Adrenal gland (tissue), 12 donors: ENCODE results near the gene TSPYL1. TPM values are rescaled to one million over a fixed set of nuclear protein-coding genes. Genes with fewer than 3 reads are reported as not detected.

Source experiments
- DNase-seq, 7 donors: peaks; one replicate each; pipeline ENCODE4 v3.0.0-alpha.2; 2019 to 2020
- H3K27ac ChIP-seq, 5 donors: fragments of 200-600 bp; sonication (generic) in 4 of 5; 1 replicate in 3 of 5; 2 replicates in 2 of 5; pipeline versions ENCODE4 v1.5.1 to v1.8.0; 2016 to 2020; ENCODE audit warnings: mild to moderate bottlenecking in 1 of 5
- H3K27me3 ChIP-seq: fragments of 200-600 bp; 2 replicates; pipeline ENCODE4 v1.8.0; 2021
- H3K36me3 ChIP-seq, 2 donors: fragments of 200-600 bp; replicated peaks in 1 of 2; 1 replicate in 1 of 2; 2 replicates in 1 of 2; pipeline versions ENCODE4 v1.5.1 to v1.8.0; 2018 to 2022
- H3K4me1 ChIP-seq, 2 donors: fragments of 200-600 bp; replicated peaks in 1 of 2; 1 replicate in 1 of 2; 2 replicates in 1 of 2; pipeline versions ENCODE4 v1.5.1 to v1.8.0; 2018 to 2021
- H3K4me3 ChIP-seq, 4 donors: fragments of 200-600 bp; sonication (generic) in 3 of 4; one replicate each; pipeline ENCODE4 v1.5.1; 2016 to 2018
- H3K9me3 ChIP-seq, 3 donors: fragments of 200-600 bp; sonication (generic) in 1 of 3; replicated peaks in 1 of 3; 1 replicate in 2 of 3; 2 replicates in 1 of 3; pipeline versions ENCODE4 v1.5.1 to v1.8.0; 2016 to 2021
- POLR2A ChIP-seq, 2 donors: fragments of 450-650 bp; IDR thresholded peaks; one replicate each; pipeline ENCODE4 v1.6.1; 2017; ENCODE audit warnings: antibody characterized with exemption in 2 of 2, mild to moderate bottlenecking in 2 of 2, moderate library complexity in 1 of 2
- WGBS, 4 donors: extraction: QIAGEN DNeasy Blood & Tissue Kit in 2 of 4; methylation state at CpG; one replicate each; pipeline versions ENCODE4 v1.1.5 to v1.1.7; 2013 to 2017; 5-methylcytosine and 5-hydroxymethylcytosine counted together
- intact Hi-C, 2 donors: fragments of 100-400 bp; cut with DNase I; formaldehyde crosslinking; loops; one replicate each; pipeline versions ENCODE4 v1.14.1 to v1.15.0; 2022 to 2023
- polyA plus RNA-seq, 3 donors: library from polyadenylated mRNA; stranded (reverse); fragments of 200-250 nt in 2 of 3; fragments of 350-450 nt in 1 of 3; fragmentation: Illumina TruSeq in 1 of 3; extraction: RNeasy Lipid Tissue Mini Kit (QIAGEN cat#74804) in 1 of 3; gene quantifications; one replicate each; pipeline ENCODE4 v1.2.3, GENCODE V29; 2013 to 2014
- total RNA-seq, 9 donors: library from RNA; depleted of rRNA in 4 of 9; stranded (reverse); fragments of >200 nt in 4 of 9; fragments of 120-200 nt in 1 of 9; fragmentation: NEBNext Ultra II Directional in 1 of 9; extraction: Animal tissue kit (Norgen Biotek cat#: 25700) in 1 of 9; gene quantifications; one replicate each; pipeline versions ENCODE4 v1.1.0 to v1.2.4, GENCODE V29; 2013 to 2023
- TF ChIP-seq, protein P1 (sequence below), 6 experiments: fragments of 450-650 bp in 4 of 6; fragments of 200-600 bp in 2 of 6; sonication (generic) in 1 of 6; IDR thresholded peaks; 1 replicate in 5 of 6; 2 replicates in 1 of 6; pipeline versions ENCODE4 v1.5.1 to v1.8.0; 2016 to 2021; ENCODE audit warnings: antibody characterized with exemption in 6 of 6, mild to moderate bottlenecking in 2 of 6, moderate library complexity in 1 of 6
- donor health status: healthy with polysubstance abuse.
- donor health status: Bipolar disorder and iron deficiency.
- donor health status: DM: yes; HTN: yes; CAD: no.
- donor health status: DM: no; HTN: no; CAD: no.
- donor health status: DM: no; HTN: no; CAD: no.
- donor health status: DM: yes; HTN: yes; CAD: no.

TSPYL1 gene
- total and polyA plus RNA-seq, 12 donors = 24.8 to 271 (median 181) TPM

DNA sequence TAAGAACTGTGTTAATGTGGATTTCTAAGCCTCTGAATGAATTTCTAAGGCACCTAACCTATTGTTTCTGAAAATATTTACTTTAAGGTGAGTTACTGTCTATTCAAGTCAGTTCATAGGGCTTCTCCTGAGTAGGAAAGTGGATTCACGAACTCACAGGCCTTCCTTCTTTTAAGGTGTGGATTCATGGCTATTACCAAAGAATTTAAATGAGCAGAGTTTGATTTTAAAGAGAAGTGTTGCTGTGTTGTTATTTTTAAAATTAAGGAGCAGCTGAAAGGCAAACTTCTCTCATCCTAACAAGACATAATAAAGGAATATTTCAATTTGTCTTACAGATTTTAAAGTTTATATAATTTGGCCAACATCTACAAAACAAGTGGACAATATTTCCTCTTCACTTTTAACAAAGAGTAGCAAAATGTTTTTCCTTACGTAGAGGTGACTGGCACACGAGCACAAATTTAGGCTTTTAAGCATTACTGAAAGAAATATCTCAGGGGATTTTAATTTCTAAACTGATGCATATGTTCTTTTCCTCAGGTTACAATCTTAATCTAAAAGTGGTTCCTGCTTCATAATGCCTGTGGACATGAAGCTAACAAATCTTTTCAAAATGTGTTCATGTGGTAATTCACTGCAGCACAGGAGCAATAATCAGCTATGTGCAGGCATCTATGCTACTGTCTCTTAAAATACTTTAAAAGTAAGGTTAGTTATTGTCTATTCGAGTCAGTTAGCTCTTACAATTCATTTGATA is 25.3 kb downstream of the TSPYL1 start:
- WGBS, 4 donors = 8 to 13% (median 10%) methylated on average over 4 of the region's 4 CpGs
- peaks cover 42 to 55% of the 10 kb centered on the region in 2 donors for H3K4me1 ChIP-seq

DNA sequence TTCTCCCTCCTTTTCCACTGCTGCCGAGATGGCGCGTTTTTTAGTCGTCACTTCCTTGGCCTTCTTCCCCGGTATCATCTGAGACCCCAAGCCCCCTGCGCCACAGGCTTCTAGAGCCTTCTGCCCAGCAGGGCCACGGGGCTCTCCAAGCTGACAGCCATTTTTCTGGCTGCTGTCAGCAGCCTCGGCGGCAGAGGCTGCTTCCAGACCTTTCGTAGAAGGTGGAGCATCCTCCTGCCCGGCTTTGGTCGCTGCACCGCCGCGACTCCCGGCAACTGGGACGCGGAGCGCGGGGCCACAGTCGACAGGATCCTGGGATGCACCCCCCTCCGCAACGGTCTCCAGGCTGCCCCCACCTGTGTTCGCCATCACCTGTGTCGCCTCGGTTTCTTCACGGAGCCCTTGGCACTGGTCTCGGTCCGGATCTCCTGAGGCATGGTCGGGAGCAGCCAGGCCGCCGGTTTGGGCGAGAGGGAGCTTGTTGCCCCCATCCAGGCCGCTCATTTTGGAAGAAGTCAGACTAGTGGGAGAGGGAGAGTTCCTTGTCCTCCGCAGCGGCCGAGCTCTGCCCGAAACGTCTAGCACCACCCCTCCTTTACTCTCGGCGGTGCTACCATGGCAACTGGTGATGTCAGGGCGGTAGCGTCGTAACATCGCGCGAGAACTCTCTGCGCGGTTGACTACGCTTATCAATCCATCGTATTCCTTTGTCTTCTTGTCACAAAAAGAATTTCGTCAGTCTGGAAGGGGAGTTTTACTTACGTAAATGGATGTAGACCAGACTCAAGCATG is 26.0 kb downstream of the TSPYL1 start, which contains the start of gene TSPYL4:
TSPYL4 (minus strand) TSS at position 571 of the 792 bp plus-strand sequence; CDS start at position 504, 67 bp downstream.
- Histone ChIP-seq H3K4me3 (peak within 1 kb of the TSS; percentile 91 to 96 (median 95)), H3K9me3 (no peaks in the 10 kb centered on the region), H3K36me3 (no peaks in the 10 kb centered on the region), H3K27ac (peak within 1 kb of the TSS; percentile 82 to 98 (median 87)), H3K4me1 (peaks cover 42 to 63% of the 10 kb centered on the region in 2 donors), H3K27me3 (no peaks in the 10 kb centered on the region)
- TF ChIP-seq POLR2A (IDR thresholded peaks at IDR 0.05) = peak; percentile 90 to 96
- TF ChIP-seq, protein P1, sequence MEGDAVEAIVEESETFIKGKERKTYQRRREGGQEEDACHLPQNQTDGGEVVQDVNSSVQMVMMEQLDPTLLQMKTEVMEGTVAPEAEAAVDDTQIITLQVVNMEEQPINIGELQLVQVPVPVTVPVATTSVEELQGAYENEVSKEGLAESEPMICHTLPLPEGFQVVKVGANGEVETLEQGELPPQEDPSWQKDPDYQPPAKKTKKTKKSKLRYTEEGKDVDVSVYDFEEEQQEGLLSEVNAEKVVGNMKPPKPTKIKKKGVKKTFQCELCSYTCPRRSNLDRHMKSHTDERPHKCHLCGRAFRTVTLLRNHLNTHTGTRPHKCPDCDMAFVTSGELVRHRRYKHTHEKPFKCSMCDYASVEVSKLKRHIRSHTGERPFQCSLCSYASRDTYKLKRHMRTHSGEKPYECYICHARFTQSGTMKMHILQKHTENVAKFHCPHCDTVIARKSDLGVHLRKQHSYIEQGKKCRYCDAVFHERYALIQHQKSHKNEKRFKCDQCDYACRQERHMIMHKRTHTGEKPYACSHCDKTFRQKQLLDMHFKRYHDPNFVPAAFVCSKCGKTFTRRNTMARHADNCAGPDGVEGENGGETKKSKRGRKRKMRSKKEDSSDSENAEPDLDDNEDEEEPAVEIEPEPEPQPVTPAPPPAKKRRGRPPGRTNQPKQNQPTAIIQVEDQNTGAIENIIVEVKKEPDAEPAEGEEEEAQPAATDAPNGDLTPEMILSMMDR (IDR thresholded peaks at IDR 0.05) = no peak
- intact Hi-C loops = no loop called here
- 0 to 1% (median 1%) methylated on average over 31 to 53 of the region's 53 CpGs for WGBS, 4 donors
- peak; percentile 95 to 99 (median 97) for DNase-seq

More for the DNA sequence above, 25.3 kb downstream of the TSPYL1 start:
- Histone ChIP-seq H3K9me3 (no peaks in the 10 kb centered on the region), H3K36me3 (no peaks in the 10 kb centered on the region), H3K27ac (peak overlapping the region; percentile 82 to 98 (median 87)), H3K27me3 (no peaks in the 10 kb centered on the region), H3K4me3 (peak overlapping the region in 3 of 4 donors; percentile 18 to 96 (median 96))
- intact Hi-C loops = no loop called here
- DNase-seq = no peak
- TF ChIP-seq, protein P1 (IDR thresholded peaks at IDR 0.05) = no peak
- peak in 1 of 2 donors; percentile 82 for TF ChIP-seq POLR2A (IDR thresholded peaks at IDR 0.05)

DNA sequence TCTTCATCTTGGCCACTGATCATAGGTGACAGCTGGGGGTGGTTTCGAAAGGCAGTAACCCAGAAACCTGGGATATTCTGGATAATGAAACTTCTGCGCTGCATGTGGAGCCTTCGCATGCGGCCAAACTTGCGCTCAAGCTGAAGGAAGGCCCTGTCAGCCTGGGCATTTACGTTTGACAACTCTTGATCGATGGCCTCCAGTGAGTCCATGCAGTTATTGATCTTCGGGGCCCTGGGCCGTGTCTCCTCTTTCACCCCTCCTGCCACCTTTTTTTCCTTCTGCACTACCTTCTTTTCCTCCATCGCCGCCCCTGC is 26.6 kb downstream of the TSPYL1 start:
- Histone ChIP-seq H3K9me3 (no peaks in the 10 kb centered on the region), H3K36me3 (no peaks in the 10 kb centered on the region), H3K27me3 (no peaks in the 10 kb centered on the region), H3K4me3 (peak overlapping the region; percentile 91 to 96 (median 95)), H3K4me1 (peaks cover 42 to 68% of the 10 kb centered on the region in 2 donors), H3K27ac (peak overlapping the region in 4 of 5 donors; percentile 82 to 98 (median 90))
- TF ChIP-seq POLR2A (IDR thresholded peaks at IDR 0.05) = no peak
- TF ChIP-seq, protein P1 (IDR thresholded peaks at IDR 0.05) = no peak
- WGBS, 4 donors = 37 to 42% (median 39%) methylated on average over 11 of the region's 11 CpGs
- intact Hi-C loops = no loop called here
- no peak for DNase-seq
